HPDE6-E6E7 (cell line): Measurements from ENCODE around the gene MECR.

ENCODE experiments used
- DNase-seq: peaks from one replicate; pipeline ENCODE4 v3.0.0; 2011; ENCODE audit warnings: missing footprints; ENCODE audit errors: extremely low spot score

The MECR gene, protein sequence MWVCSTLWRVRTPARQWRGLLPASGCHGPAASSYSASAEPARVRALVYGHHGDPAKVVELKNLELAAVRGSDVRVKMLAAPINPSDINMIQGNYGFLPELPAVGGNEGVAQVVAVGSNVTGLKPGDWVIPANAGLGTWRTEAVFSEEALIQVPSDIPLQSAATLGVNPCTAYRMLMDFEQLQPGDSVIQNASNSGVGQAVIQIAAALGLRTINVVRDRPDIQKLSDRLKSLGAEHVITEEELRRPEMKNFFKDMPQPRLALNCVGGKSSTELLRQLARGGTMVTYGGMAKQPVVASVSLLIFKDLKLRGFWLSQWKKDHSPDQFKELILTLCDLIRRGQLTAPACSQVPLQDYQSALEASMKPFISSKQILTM

GRCh38 chr1:29230553-29231378, at the start of gene MECR:
MECR (minus strand) TSS chr1:29230934; CDS start chr1:29230906, 28 bp downstream.
- peak; percentile 89 for DNase-seq

DNA sequence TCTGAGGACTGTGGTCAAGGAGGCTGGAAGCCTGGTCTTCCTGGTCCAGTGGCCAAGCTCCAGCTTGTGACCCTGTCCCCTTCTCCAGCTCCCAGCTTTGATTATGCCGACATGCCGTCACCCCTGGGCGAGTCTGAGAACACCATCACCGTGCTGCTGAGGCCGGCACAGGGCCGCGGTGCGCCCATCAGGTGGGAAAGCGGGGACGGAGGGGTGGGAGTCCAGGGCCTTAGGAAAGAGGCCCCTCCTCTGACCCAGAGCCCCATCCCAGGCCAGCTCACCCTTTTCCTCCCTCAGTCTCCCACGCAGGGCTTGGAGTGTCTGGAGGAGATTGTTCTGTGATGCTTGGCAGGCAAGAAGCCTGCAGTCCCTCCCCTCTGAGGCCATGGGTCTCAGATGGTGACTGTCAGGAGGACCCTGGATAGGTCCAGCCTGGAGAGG, 49.2 kb upstream of the MECR start:
- no peak for DNase-seq

GRCh38 chr1:29279406-29279805, 48.7 kb upstream of the MECR start:
- DNase-seq: no peak

DNA sequence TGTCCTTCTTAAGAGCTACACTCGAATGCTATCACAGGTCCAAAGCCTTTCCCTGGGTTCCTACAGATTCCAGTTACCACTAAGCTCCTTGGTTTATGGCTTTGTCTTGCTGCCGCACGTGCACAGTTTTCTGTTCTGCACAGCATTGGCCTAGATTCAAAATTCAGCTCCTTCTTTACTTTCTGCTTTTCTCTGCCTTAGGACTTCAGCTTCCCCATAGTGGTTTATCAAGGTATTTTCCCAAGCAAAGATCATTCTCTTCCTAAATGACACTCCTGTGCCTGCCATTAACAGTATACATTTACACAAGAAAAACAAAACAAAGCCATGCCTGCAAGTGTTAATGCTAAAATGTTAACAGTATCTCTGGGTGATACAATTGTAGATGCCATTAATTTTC, 47.4 kb upstream of the MECR start:
- DNase-seq: no peak

GRCh38 chr1:29275435-29275834, 44.7 kb upstream of the MECR start:
- DNase-seq: no peak

GRCh38 chr1:29272147-29272907, 41.6 kb upstream of the MECR start:
- no peak for DNase-seq

GRCh38 chr1:29271724-29272123, 41.0 kb upstream of the MECR start:
- peak; percentile 53 for DNase-seq

- no peak for DNase-seq
Measured at GRCh38 chr1:29270929-29271521, 40.3 kb upstream of the MECR start.

DNA sequence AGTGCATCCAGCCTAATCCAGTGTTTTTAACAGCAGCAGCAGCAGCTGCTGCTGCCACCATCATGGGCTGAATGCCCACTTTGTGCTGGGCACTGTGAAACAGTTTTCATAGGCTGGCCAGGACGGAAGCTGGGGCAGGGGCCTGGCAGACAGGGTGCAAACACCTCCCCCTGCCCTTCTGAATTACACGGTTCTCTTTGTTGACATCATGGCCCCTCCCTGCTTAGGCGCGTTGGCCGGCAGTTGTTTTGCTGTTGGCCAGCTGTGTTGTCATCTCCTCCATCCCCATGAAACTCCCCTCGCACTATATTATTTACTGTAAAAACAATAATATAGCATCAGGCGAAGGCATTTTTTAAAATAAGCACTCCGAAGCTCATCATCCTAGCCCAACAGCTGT, 38.6 kb upstream of the MECR start:
- no peak for DNase-seq

GRCh38 chr1:29267321-29268070, 36.8 kb upstream of the MECR start:
- no peak for DNase-seq

DNA sequence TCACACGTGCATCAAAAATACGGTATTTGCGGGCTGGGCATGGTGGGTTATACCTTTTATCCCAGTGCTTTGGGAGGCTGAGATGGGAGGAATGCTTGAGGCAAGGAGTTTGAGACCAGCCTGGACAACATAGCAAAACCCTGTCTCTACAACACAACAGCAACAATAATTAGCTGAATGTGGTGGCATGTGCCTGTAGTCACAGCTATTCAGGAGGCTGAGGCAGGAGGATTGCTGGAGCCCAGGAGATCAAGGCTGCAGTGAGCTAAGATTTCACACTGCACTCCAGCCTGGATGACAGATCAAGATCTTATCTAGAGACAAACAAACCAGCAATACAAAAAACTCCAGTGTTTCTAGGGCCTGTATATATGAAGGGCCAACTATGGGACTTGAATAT, 36.2 kb upstream of the MECR start:
- DNase-seq: no peak

GRCh38 chr1:29264773-29265389, 34.1 kb upstream of the MECR start:
- no peak for DNase-seq

- no peak for DNase-seq
Measured at GRCh38 chr1:29260531-29260930, 29.8 kb upstream of the MECR start.

DNA sequence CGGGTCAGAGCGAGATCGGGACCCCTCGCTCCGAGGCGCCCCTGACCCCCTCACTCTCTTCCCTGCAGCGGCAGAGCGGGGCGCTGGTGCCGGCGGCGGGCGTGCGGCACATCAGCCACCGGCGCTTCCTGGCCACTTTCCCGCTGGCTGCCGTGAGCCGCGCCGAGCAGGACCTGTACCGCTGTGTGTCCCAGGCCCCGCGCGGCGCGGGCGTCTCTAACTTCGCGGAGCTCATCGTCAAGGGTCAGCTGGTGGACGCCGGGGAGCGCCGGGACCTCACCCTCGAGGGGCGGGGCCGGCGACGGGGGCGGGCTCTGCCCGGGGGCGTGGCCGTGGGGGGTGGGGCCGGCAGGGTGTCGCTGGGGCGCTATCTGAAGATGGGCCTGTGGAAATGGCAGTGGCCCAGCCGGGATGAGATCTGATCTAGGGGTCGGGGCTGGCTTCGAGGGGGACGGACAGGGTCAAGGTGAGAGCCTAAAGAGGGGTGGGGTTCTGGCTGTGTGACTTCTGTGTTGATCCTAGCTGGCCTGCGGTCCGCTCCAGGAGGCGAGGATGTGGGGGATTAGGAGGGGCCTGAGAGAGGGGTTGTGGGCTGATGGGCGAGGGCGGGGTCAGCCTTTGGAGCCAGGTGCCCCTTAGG, 29.2 kb upstream of the MECR start:
- no peak for DNase-seq

DNA sequence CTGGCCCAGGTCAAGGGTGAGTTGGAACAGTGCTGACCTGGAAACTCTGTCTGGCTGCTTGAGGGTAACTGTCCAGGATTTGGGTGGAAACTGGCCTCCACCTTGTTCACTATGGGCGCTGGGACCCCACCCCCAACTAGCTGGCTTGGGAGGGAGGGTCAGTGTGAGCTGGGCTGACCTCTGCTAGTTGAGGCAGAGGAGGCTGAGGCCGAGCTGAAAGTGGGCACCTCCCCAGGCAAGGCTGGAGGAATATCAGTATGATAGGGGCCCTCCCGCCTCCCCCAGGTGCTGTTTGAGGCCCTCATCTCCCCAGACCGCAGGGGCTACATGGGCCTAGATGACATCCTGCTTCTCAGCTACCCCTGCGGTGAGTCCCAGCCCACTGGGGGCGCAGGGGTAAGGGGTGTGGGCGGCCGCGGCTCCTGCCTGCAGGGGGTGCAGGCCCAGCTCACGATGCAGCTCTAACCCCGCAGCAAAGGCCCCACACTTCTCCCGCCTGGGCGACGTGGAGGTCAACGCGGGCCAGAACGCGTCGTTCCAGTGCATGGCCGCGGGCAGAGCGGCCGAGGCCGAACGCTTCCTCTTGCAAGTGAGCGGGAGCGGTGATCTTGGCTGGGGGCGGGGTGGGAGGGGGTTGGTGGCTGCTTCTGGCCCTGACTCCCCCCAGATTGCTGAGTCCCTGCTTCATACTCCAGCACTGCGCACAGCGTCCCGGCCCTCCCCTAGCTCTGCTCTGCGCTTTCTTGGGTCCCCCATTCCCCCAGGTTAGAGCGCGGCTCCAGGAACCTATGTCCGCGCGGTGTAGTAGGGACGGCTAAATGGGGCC, 28.5 kb upstream of the MECR start:
- no peak for DNase-seq

DNA sequence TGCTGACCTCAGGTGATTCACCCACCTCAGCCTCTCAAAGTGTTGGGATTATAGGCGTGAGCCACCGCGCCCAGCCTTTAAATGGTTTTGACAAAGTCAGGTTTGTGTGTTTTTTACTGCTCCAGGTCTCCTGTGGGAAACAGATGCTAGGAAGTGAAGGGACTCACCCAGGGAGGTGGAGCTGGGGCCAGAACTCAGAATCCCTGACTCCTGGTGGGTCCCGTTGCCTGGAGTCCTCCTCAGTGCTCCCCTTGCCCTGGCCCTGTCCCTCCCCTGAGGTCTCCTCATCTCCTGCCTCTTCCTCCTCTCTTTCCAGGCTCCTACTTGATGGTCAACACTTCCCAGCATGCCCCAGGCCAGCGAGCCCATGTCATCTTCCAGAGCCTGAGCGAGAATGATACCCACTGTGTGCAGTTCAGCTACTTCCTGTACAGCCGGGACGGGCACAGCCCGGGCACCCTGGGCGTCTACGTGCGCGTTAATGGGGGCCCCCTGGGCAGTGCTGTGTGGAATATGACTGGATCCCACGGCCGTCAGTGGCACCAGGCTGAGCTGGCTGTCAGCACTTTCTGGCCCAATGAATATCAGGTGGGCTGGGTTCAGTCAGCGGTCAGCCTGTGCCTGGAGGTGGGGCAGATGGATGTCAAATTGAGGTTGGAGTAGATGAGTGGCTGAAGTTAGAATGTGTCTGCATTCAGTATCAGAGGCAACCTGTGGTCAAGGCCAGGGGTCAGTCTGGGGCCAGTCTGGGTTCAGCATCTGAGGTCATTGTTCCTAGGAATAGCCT, 27.6 kb upstream of the MECR start:
- DNase-seq: no peak

DNA sequence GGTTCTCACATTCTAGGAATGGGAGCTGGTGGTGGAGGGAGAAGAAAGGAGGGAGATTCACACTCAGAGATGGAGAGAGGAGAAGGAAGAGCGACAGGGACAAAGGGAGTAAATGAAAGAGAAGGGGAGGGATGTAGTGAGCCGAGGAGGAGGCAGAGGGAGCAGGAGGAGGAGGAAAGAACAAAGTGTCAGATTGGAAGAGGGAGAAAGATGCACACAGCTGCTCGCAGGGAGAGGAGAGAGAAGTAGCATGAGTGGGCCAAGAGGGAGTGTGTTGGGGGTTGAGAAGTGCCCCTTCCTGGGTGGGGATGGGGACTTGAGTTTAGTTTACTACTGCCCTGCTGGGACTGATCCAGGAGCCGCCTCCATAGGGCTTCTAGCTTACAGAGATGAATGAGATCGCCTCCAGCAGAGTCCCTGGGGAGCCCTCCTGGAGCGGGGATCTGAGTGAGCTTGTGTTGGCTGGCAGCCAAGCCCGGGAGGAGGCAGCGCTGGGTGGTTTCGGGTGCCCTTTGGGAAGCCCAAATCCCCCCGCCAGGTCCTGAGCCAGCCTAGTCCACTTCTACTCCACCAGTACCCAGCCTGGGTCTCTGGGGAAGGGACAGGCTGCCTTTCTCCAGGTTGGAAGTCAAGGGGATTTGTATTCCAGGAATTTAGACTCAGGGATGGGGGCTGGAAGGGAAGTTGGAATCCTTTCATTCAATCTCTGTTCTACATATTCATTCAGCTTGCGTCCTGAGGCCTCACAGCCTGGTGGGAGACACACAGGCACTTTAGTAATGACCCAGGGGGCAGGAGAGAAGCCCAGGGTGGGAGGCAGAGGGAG, 26.5 kb upstream of the MECR start:
- DNase-seq: no peak

DNA sequence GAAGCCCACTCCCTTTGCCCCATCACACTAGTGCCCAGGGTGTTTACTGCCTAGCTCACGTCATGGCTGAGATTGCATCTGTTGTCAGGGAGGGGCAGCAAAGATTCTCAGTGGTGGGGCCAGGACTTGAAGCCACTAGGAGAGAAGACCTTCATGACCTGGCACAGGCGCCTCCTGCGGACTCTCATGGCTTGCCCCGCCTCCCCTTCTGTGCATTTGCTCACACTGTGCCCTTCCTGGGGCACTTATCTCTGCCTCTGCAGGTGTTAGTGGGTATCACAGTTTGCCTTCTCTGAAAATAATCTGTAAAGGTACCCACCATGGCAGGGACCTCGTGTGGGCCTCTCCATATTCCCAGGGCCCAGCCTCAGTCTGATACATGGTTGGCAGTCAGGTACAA, 25.7 kb upstream of the MECR start:
- DNase-seq: no peak
